ENCODE data around the gene USP32. TPM values are rescaled to one million over a fixed set of nuclear protein-coding genes. Genes with fewer than 3 reads are reported as not detected.

Gene USP32
- total and polyA plus RNA-seq, 10 of the 15 experiments (the other 5 are each of a cell fraction or from before 2014, with no cell fraction given), result 7.8 to 37.3 (median 25.5) TPM

DNA sequence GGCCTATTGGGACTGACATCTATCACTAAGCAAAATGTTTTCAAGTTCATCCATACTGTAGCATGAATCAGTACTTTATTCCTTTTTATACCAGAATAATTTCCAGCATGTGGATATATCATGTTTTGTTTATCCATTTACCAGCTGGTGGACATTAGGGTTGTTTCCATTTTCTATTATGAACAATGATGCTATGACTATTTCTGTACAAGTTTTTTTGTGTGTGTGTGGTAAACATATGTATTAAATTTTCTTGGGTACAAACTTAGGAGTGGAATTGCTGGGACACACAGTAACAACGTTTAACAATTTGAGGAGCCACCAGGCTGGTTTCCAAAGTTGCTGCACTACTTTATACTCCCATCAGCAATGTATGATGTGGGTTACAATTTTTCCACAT is 91.0 kb downstream of the USP32 start:
- FAIRE-seq, result no peak
- Histone ChIP-seq H3K36me3 (ENCODE audit: control insufficient read depth in 2 of 2, insufficient read depth in 2 of 2, low read length in 1 of 2) (peaks cover 0 to 9% of the 10 kb centered on the region in 2 experiments; a peak in 2 of 4 replicates), H3K4me3 (no peak overlapping the region), H3K27ac (ENCODE audit: control insufficient read depth, insufficient read depth) (no peak overlapping the region), H3K79me2 (ENCODE audit: control insufficient read depth, insufficient read depth, low read length) (peaks cover 7% of the 10 kb centered on the region), H3K4me2 (ENCODE audit: control insufficient read depth, insufficient read depth) (no peak overlapping the region), H3K9ac (ENCODE audit: control insufficient read depth, insufficient read depth, low read length) (no peak overlapping the region), H3K9me3 (replicated peaks; ENCODE audit: control insufficient read depth, insufficient read depth, low read length) (no peaks in the 10 kb centered on the region; the same call in 1 of the 3 replicates), H3K27me3 (replicated peaks in 1 of 2; ENCODE audit: control insufficient read depth in 2 of 2, insufficient read depth in 2 of 2, low read length in 1 of 2) (no peaks in the 10 kb centered on the region), H2AFZ (ENCODE audit: control insufficient read depth, low read depth, low read length) (no peak overlapping the region), H4K20me1 (ENCODE audit: control insufficient read depth, insufficient read depth) (no peaks in the 10 kb centered on the region), H3K4me1 (ENCODE audit: control insufficient read depth, insufficient read depth, low read length) (peaks cover 6% of the 10 kb centered on the region; the same call in 1 of the 2 replicates)
- WGBS (ENCODE audit: insufficient coverage, insufficient replicate concordance, low lambda C conversion rate, missing lambda C conversion rate), result 56% methylated on average over 1 of the region's 1 CpG
- DNase-seq (ENCODE audit: low read depth, low spot score), result no peak
- no peak for TF ChIP-seq SMAD5 (IDR thresholded peaks at IDR 0.05; ENCODE audit: low read depth)
- no peak for TF ChIP-seq SMC3 (IDR thresholded peaks at IDR 0.05; ENCODE audit: borderline replicate concordance, low read length)
- intact Hi-C loops (cut with micrococcal nuclease; ENCODE audit: unreplicated experiment), result no loop called here
- BruUV-seq (replicated peaks), result no TSS peak
- in situ Hi-C loops (cut with MboI), result no loop called here
- SMC1A ChIA-PET (ENCODE audit: uncharacterized antibody, unreplicated experiment), result interaction anchor here (0.8 to 1.3 kb wide), 2 partner anchors 12 to 43 kb away, joined by 3 read pairs; no protein-coding TSS in a partner anchor
- RAD21 ChIA-PET (ENCODE audit: unreplicated experiment), result interaction anchor here (1.1 kb wide), 1 partner anchor 13 kb away, joined by 3 read pairs; no protein-coding TSS in a partner anchor
- CTCF ChIA-PET, result interaction anchor here (0.7 kb wide), 1 partner anchor 10 kb away, joined by 3 read pairs; no protein-coding TSS in a partner anchor
- POLR2A ChIA-PET, result no interaction called here
- ATAC-seq, result no peak

DNA sequence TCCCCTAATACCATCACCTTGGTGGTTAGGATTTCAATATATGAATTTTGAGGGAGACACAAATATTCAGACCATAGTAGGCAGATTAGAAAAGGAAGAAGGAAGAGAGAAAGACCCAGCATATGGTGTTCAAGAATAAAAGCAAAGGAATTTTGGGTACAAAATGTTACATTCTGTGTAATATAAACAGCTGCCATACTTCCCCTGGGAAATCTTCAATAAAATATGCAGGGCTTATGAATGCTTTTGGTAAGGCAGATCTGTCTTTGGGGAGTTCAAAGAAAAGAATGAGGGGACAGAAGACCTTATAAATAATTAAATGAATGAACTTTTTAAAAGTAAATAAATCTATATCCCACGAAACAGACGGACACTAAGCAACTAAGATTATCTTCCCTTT is 91.9 kb downstream of the USP32 start:
- Histone ChIP-seq H3K27ac (ENCODE audit: control insufficient read depth, insufficient read depth) (no peak overlapping the region), H3K4me2 (ENCODE audit: control insufficient read depth, insufficient read depth) (no peak overlapping the region), H3K36me3 (ENCODE audit: control insufficient read depth in 2 of 2, insufficient read depth in 2 of 2, low read length in 1 of 2) (peaks cover 0 to 9% of the 10 kb centered on the region in 2 experiments; a peak in 2 of 4 replicates), H3K9me3 (replicated peaks; ENCODE audit: control insufficient read depth, insufficient read depth, low read length) (no peaks in the 10 kb centered on the region; the same call in 1 of the 3 replicates), H3K4me3 (no peak overlapping the region), H3K27me3 (replicated peaks in 1 of 2; ENCODE audit: control insufficient read depth in 2 of 2, insufficient read depth in 2 of 2, low read length in 1 of 2) (no peaks in the 10 kb centered on the region), H3K79me2 (ENCODE audit: control insufficient read depth, insufficient read depth, low read length) (peaks cover 7% of the 10 kb centered on the region), H4K20me1 (ENCODE audit: control insufficient read depth, insufficient read depth) (no peaks in the 10 kb centered on the region), H2AFZ (ENCODE audit: control insufficient read depth, low read depth, low read length) (no peak overlapping the region), H3K4me1 (ENCODE audit: control insufficient read depth, insufficient read depth, low read length) (peaks cover under 1% of the 10 kb centered on the region; the same call in 1 of the 2 replicates), H3K9ac (ENCODE audit: control insufficient read depth, insufficient read depth, low read length) (no peak overlapping the region)
- FAIRE-seq (no peak), DNase-seq (ENCODE audit: low read depth, low spot score) (no peak), ATAC-seq (no peak)
- no peak for TF ChIP-seq RBBP5 (conservative IDR thresholded peaks at IDR 0.05)
- TF ChIP-seq RELA (IDR thresholded peaks at IDR 0.05; ENCODE audit: borderline replicate concordance, partially characterized antibody), result no peak
- TF ChIP-seq HDAC2 (IDR thresholded peaks at IDR 0.05), result no peak
- no peak for TF ChIP-seq ZZZ3 (IDR thresholded peaks at IDR 0.05; ENCODE audit: control insufficient read depth, insufficient read length, low read depth)
- TF ChIP-seq SPI1 (IDR thresholded peaks at IDR 0.05; ENCODE audit: borderline replicate concordance, insufficient read depth, low read depth, low read length), result no peak
- TF ChIP-seq IRF4 (IDR thresholded peaks at IDR 0.05; ENCODE audit: low read depth, low read length), result no peak
- TF ChIP-seq YBX1 (IDR thresholded peaks at IDR 0.05), result no peak
- SMC1A ChIA-PET (ENCODE audit: uncharacterized antibody, unreplicated experiment), result no interaction called here
- in situ Hi-C loops (cut with MboI) (no loop called here), intact Hi-C loops (cut with micrococcal nuclease; ENCODE audit: unreplicated experiment) (no loop called here)
- RAD21 ChIA-PET (ENCODE audit: unreplicated experiment), result no interaction called here
- CTCF ChIA-PET, result no interaction called here
- 96% methylated on average over 2 of the region's 2 CpGs for WGBS (ENCODE audit: insufficient coverage, insufficient replicate concordance, low lambda C conversion rate, missing lambda C conversion rate)
- POLR2A ChIA-PET, result no interaction called here
- BruUV-seq (replicated peaks), result no TSS peak

Measured in GM12878 (cell line).